GM12878 (cell line): ENCODE data around the gene RTN4. TPM values are rescaled to one million over a fixed set of nuclear protein-coding genes. Genes with fewer than 3 reads are reported as not detected.

Source experiments
- ATAC-seq: fragments of 200-7000 bp; cut with Tn5 transposase; 3 replicates; pipeline ENCODE4 v1.9.1; 2020; ENCODE audit warnings: mild to moderate bottlenecking, moderate library complexity
- BruUV-seq: library from RNA; stranded (reverse); fragments of 400-500 nt; replicated peaks from 2 replicates; lab custom pipeline; 2021; lab: Mats Ljungman, UMichigan
- CTCF ChIA-PET: fragments of 300-600 bp; sonication (Branson Sonifier 250); formaldehyde crosslinking; extraction: SDS; loops from one replicate; lab custom pipeline; 2021; ENCODE audit warnings: inconsistent platforms; lab: Yijun Ruan, JAX
- POLR2A ChIA-PET: fragments of 350-600 bp; formaldehyde crosslinking; extraction: SDS; loops from one replicate; lab custom pipeline; 2021; ENCODE audit warnings: inconsistent platforms; lab: Charles Lee
- RAD21 ChIA-PET: fragments of 300-600 bp; sonication (Branson Sonifier 250); formaldehyde crosslinking; loops from one replicate; lab custom pipeline; 2023; ENCODE audit warnings: antibody characterized with exemption; ENCODE audit not compliant: unreplicated experiment; lab: Charles Lee
- SMC1A ChIA-PET: fragments of 300-600 bp; sonication (Branson Sonifier 250); formaldehyde crosslinking; loops from one replicate; lab custom pipeline; 2023; ENCODE audit not compliant: unreplicated experiment, uncharacterized antibody; lab: Charles Lee
- DNase-seq: peaks from one replicate; pipeline ENCODE4 v3.0.0-alpha.2; 2011; ENCODE audit warnings: low read depth, low spot score
- FAIRE-seq: peaks from 3 replicates; lab custom pipeline; 2011; peaks lifted over from hg19 to GRCh38; lab: Jason Lieb, UNC
- H2AFZ ChIP-seq: 2 replicates; pipeline ENCODE4 v1.6.0; 2011; ENCODE audit warnings: low read depth, low read length, control low read depth; ENCODE audit not compliant: control insufficient read depth
- H3K27ac ChIP-seq: 2 replicates; pipeline ENCODE4 v1.5.1; 2011; ENCODE audit warnings: control low read depth; ENCODE audit not compliant: control insufficient read depth, insufficient read depth
- H3K27me3 ChIP-seq, 2 experiments: replicated peaks in 1 of 2; 2 replicates each; pipeline versions ENCODE4 v1.6.0 to v1.6.1; 2011; ENCODE audit warnings: low read length in 1 of 2; ENCODE audit not compliant: control insufficient read depth in 2 of 2, insufficient read depth in 2 of 2
- H3K36me3 ChIP-seq, 2 experiments: 2 replicates each; pipeline ENCODE4 v1.5.1; 2011; ENCODE audit warnings: low read length in 1 of 2; ENCODE audit not compliant: control insufficient read depth in 2 of 2, insufficient read depth in 2 of 2
- H3K4me1 ChIP-seq: 2 replicates; pipeline ENCODE4 v1.6.1; 2011; ENCODE audit warnings: mild to moderate bottlenecking, low read length, moderate library complexity, mixed read lengths; ENCODE audit not compliant: control insufficient read depth, insufficient read depth
- H3K4me2 ChIP-seq: 2 replicates; pipeline ENCODE4 v1.6.0; 2011; ENCODE audit warnings: control low read depth; ENCODE audit not compliant: control insufficient read depth, insufficient read depth
- H3K4me3 ChIP-seq: fragments of 200-600 bp; sonication (generic); 2 replicates; pipeline ENCODE4 v1.5.1; 2016
- H3K79me2 ChIP-seq: 2 replicates; pipeline ENCODE4 v1.6.0; 2011; ENCODE audit warnings: low read length; ENCODE audit not compliant: control insufficient read depth, insufficient read depth
- H3K9ac ChIP-seq: 2 replicates; pipeline ENCODE4 v1.8.0; 2011; ENCODE audit warnings: low read length, control low read depth, mixed read lengths; ENCODE audit not compliant: control insufficient read depth, insufficient read depth
- H3K9me3 ChIP-seq: replicated peaks from 3 replicates; pipeline ENCODE4 v1.5.1; 2011; ENCODE audit warnings: mild to moderate bottlenecking, low read length; ENCODE audit not compliant: control insufficient read depth, insufficient read depth
- H4K20me1 ChIP-seq: 2 replicates; pipeline ENCODE4 v1.6.0; 2011; ENCODE audit not compliant: control insufficient read depth, insufficient read depth
- KLF5 ChIP-seq: fragments of 450-650 bp; IDR thresholded peaks from 2 replicates; pipeline ENCODE4 v1.6.1; 2014; ENCODE audit warnings: mild to moderate bottlenecking; ENCODE audit not compliant: partially characterized antibody
- MEF2B ChIP-seq: fragments of 450-650 bp; IDR thresholded peaks from 2 replicates; pipeline ENCODE4 v1.6.1; 2018; ENCODE audit warnings: mild to moderate bottlenecking, moderate library complexity; ENCODE audit not compliant: partially characterized antibody, poor library complexity, severe bottlenecking
- MTA3 ChIP-seq: IDR thresholded peaks from 2 replicates; pipeline ENCODE4 v1.6.1; 2012; ENCODE audit warnings: low read length, inconsistent platforms, borderline replicate concordance
- MYC ChIP-seq: IDR thresholded peaks from 2 replicates; pipeline ENCODE4 v1.6.1; 2011; ENCODE audit warnings: mild to moderate bottlenecking, low read length, moderate library complexity, inconsistent platforms; ENCODE audit not compliant: insufficient read depth, insufficient replicate concordance, insufficient read length, severe bottlenecking
- NFIC ChIP-seq: IDR thresholded peaks from 2 replicates; pipeline ENCODE4 v1.6.1; 2012; ENCODE audit warnings: low read depth, mild to moderate bottlenecking, inconsistent platforms, low read length, moderate library complexity
- NFYB ChIP-seq: IDR thresholded peaks from 2 replicates; pipeline ENCODE4 v1.6.1; 2011; ENCODE audit warnings: low read depth, mild to moderate bottlenecking, low read length, improper control_type of control experiment, moderate library complexity; ENCODE audit not compliant: insufficient read depth
- TCF12 ChIP-seq: IDR thresholded peaks from 2 replicates; pipeline ENCODE4 v1.6.1; 2011; ENCODE audit warnings: low read depth, mild to moderate bottlenecking, low read length
- ZBTB33 ChIP-seq: fragments of 450-650 bp; IDR thresholded peaks from 2 replicates; pipeline ENCODE4 v1.6.1; 2017; ENCODE audit warnings: mild to moderate bottlenecking
- ZBTB4 ChIP-seq: fragments of 450-650 bp; formaldehyde crosslinking; IDR thresholded peaks from 2 replicates; pipeline ENCODE4 v1.4.0; 2022; ENCODE audit warnings: mild to moderate bottlenecking, moderate library complexity
- ZNF207 ChIP-seq: fragments of 450-650 bp; IDR thresholded peaks from 2 replicates; pipeline ENCODE4 v1.6.1; 2014; ENCODE audit warnings: antibody characterized with exemption, mild to moderate bottlenecking, borderline replicate concordance
- WGBS: methylation state at CpG from one replicate; pipeline ENCODE4 v1.1.6; 2016; ENCODE audit warnings: low lambda C conversion rate; ENCODE audit not compliant: insufficient replicate concordance, insufficient coverage; ENCODE audit errors: missing lambda C conversion rate; 5-methylcytosine and 5-hydroxymethylcytosine counted together
- in situ Hi-C: fragments of 300-500 bp; cut with MboI; formaldehyde crosslinking; loops from 9 replicates; pipeline ENCODE4 v1.14.3; 2018; ENCODE audit warnings: mixed read lengths
- intact Hi-C: fragments of 100-400 bp; cut with micrococcal nuclease; formaldehyde crosslinking; loops from one replicate; pipeline ENCODE4 v1.14.2; 2022; ENCODE audit not compliant: unreplicated experiment
- polyA plus RNA-seq, 11 experiments: library from polyadenylated mRNA; depleted of rRNA in 4 of 11; unstranded in 6 of 11; stranded (reverse) in 5 of 11; fragments of >200 nt; fragmentation: Nextera tagmentation in 4 of 11; fragmentation: Illumina TruSeq in 1 of 11; extraction: Ambion mirVana in 4 of 11; extraction: Trizol in 1 of 11; gene quantifications; 1 replicate in 1 of 11; 2 replicates in 10 of 11; pipeline versions ENCODE4 v1.2.1 to v1.2.3, GENCODE V29; 2011 to 2016; ENCODE audit warnings: inconsistent platforms in 2 of 11, missing spikeins in 2 of 11, low read depth in 1 of 11
- total RNA-seq, 4 experiments: library from RNA; depleted of rRNA in 3 of 4; stranded (reverse); fragments of >200 nt in 3 of 4; fragmentation: Illumina TruSeq in 1 of 4; extraction: Trizol in 1 of 4; gene quantifications; 2 replicates each; pipeline versions ENCODE4 v1.2.1 to v1.2.3, GENCODE V29; 2013 to 2021
- TF ChIP-seq, protein P1 (sequence below): fragments of 450-650 bp; IDR thresholded peaks from 2 replicates; pipeline ENCODE4 v1.6.1; 2017; ENCODE audit warnings: borderline replicate concordance
- TF ChIP-seq, protein P2 (sequence below): fragments of 450-650 bp; formaldehyde crosslinking; IDR thresholded peaks from 2 replicates; pipeline ENCODE4 v1.5.0; 2022; ENCODE audit warnings: mild to moderate bottlenecking, missing genetic modification characterization

The RTN4 gene
- total and polyA plus RNA-seq, 10 of the 15 experiments (the other 5 are each of a cell fraction or from before 2014, with no cell fraction given), result 56.0 to 133 (median 83.3) TPM

DNA sequence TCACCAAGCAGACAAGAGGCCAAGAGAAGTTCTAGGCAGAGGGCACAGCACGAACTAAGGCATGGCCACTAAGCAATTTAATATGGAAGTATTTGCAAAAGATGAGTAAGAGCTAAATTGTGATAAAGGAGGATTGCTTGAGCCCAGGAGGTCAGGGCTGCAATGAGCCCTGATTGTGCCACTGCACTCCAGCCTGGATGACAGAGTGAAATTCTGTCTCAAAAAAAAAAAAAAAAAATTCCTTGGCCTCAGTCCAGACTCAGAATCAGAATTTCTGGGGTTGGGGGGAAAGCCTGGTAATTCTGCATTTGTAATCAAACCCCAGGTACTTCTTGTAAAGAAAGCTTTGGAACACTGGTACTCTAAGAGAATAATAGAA, 46.8 kb upstream of the RTN4 start:
- H3K9ac ChIP-seq, result no peak overlapping the region
- FAIRE-seq, result no peak
- ChIA-PET POLR2A (interaction anchor here (0.6 to 0.7 kb wide), 2 partner anchors 128 to 502 kb away, joined by 3 read pairs; no protein-coding TSS in a partner anchor), SMC1A (interaction anchor here (1.0 to 1.4 kb wide), 3 partner anchors 9 to 38 kb away, joined by 3 to 5 read pairs (median 3); no protein-coding TSS in a partner anchor), RAD21 (interaction anchor here (0.6 kb wide), 1 partner anchor 1014 kb away, joined by 3 read pairs; no protein-coding TSS in a partner anchor), CTCF (no interaction called here)
- H3K36me3 ChIP-seq, result no peaks in the 10 kb centered on the region
- no TSS peak for BruUV-seq
- no peaks in the 10 kb centered on the region for H4K20me1 ChIP-seq
- H3K27ac ChIP-seq, result no peak overlapping the region
- intact Hi-C loops (no loop called here), in situ Hi-C loops (no loop called here)
- 85% methylated on average over 1 of the region's 1 CpG for WGBS
- H3K9me3 ChIP-seq, result no peaks in the 10 kb centered on the region
- no peak for ATAC-seq
- DNase-seq, result no peak
- no peak overlapping the region for H3K4me2 ChIP-seq
- no peaks in the 10 kb centered on the region for H3K79me2 ChIP-seq
- H3K4me3 ChIP-seq, result no peak overlapping the region
- no peaks in the 10 kb centered on the region for H3K4me1 ChIP-seq
- no peaks in the 10 kb centered on the region for H3K27me3 ChIP-seq
- H2AFZ ChIP-seq, result no peak overlapping the region
- TF ChIP-seq KLF5 (no peak), NFYB (no peak), MYC (no peak), ZNF207 (no peak), ZBTB4 (CRISPR knock-in tag) (no peak), NFIC (no peak), ZBTB33 (no peak), MTA3 (no peak), TCF12 (no peak), MEF2B (no peak)
- TF ChIP-seq, protein P1, sequence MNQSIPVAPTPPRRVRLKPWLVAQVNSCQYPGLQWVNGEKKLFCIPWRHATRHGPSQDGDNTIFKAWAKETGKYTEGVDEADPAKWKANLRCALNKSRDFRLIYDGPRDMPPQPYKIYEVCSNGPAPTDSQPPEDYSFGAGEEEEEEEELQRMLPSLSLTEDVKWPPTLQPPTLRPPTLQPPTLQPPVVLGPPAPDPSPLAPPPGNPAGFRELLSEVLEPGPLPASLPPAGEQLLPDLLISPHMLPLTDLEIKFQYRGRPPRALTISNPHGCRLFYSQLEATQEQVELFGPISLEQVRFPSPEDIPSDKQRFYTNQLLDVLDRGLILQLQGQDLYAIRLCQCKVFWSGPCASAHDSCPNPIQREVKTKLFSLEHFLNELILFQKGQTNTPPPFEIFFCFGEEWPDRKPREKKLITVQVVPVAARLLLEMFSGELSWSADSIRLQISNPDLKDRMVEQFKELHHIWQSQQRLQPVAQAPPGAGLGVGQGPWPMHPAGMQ, result no peak
- TF ChIP-seq, protein P2, sequence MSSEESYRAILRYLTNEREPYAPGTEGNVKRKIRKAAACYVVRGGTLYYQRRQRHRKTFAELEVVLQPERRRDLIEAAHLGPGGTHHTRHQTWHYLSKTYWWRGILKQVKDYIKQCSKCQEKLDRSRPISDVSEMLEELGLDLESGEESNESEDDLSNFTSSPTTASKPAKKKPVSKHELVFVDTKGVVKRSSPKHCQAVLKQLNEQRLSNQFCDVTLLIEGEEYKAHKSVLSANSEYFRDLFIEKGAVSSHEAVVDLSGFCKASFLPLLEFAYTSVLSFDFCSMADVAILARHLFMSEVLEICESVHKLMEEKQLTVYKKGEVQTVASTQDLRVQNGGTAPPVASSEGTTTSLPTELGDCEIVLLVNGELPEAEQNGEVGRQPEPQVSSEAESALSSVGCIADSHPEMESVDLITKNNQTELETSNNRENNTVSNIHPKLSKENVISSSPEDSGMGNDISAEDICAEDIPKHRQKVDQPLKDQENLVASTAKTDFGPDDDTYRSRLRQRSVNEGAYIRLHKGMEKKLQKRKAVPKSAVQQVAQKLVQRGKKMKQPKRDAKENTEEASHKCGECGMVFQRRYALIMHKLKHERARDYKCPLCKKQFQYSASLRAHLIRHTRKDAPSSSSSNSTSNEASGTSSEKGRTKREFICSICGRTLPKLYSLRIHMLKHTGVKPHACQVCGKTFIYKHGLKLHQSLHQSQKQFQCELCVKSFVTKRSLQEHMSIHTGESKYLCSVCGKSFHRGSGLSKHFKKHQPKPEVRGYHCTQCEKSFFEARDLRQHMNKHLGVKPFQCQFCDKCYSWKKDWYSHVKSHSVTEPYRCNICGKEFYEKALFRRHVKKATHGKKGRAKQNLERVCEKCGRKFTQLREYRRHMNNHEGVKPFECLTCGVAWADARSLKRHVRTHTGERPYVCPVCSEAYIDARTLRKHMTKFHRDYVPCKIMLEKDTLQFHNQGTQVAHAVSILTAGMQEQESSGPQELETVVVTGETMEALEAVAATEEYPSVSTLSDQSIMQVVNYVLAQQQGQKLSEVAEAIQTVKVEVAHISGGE (CRISPR knock-in tag), result no peak
